Transverse colon (tissue), 4 donors: ENCODE measurements around the gene GRM6. TPM values are rescaled to one million over a fixed set of nuclear protein-coding genes. Genes with fewer than 3 reads are reported as not detected.

Source experiments
- DNase-seq: peaks from one replicate; pipeline ENCODE4 v3.0.0-alpha.2; 2019
- H3K27ac ChIP-seq, 4 donors: fragments of 200-600 bp; sonication (generic); 2 replicates each; pipeline ENCODE4 v1.5.1; 2016 to 2018; ENCODE audit warnings: inconsistent platforms in 4 of 4
- H3K27me3 ChIP-seq: fragments of 200-600 bp; sonication (generic); 2 replicates; pipeline ENCODE4 v1.5.1; 2017; ENCODE audit warnings: inconsistent platforms
- H3K36me3 ChIP-seq, 4 donors: fragments of 200-600 bp; sonication (generic); 2 replicates each; pipeline ENCODE4 v1.5.1; 2017 to 2019; ENCODE audit warnings: inconsistent platforms in 4 of 4
- H3K4me1 ChIP-seq, 4 donors: fragments of 200-600 bp; sonication (generic); 2 replicates each; pipeline ENCODE4 v1.5.1; 2017 to 2020; ENCODE audit warnings: inconsistent platforms in 4 of 4
- H3K4me3 ChIP-seq, 4 donors: fragments of 200-600 bp; sonication (generic); 1 replicate in 1 of 4; 2 replicates in 3 of 4; pipeline versions ENCODE4 v1.5.1 to v1.6.1; 2017 to 2019; ENCODE audit warnings: inconsistent platforms in 4 of 4
- H3K9me3 ChIP-seq, 2 donors: fragments of 200-600 bp; sonication (generic); 2 replicates each; pipeline ENCODE4 v1.5.1; 2017 to 2019; ENCODE audit warnings: inconsistent platforms in 2 of 2
- CTCF ChIP-seq, 5 experiments: fragments of 200-600 bp in 3 of 5; fragments of 450-650 bp in 2 of 5; sonication (generic) in 3 of 5; IDR thresholded peaks; 1 replicate in 2 of 5; 2 replicates in 3 of 5; pipeline ENCODE4 v1.5.1; 2016 to 2017; ENCODE audit warnings: antibody characterized with exemption in 5 of 5, inconsistent platforms in 3 of 5, mild to moderate bottlenecking in 2 of 5, moderate library complexity in 1 of 5
- EP300 ChIP-seq: sonication (generic); formaldehyde crosslinking; IDR thresholded peaks from one replicate; pipeline ENCODE4 v1.6.1; 2017; ENCODE audit warnings: antibody characterized with exemption, low read depth
- POLR2A ChIP-seq: fragments of 450-650 bp; IDR thresholded peaks from one replicate; pipeline ENCODE4 v1.6.1; 2016; ENCODE audit warnings: antibody characterized with exemption, mild to moderate bottlenecking, moderate library complexity
- POLR2AphosphoS5 ChIP-seq, 3 donors: sonication (generic); formaldehyde crosslinking; IDR thresholded peaks; one replicate each; pipeline ENCODE4 v1.6.1; 2016; ENCODE audit warnings: antibody characterized with exemption in 3 of 3
- WGBS, 2 donors: methylation state at CpG; one replicate each; pipeline ENCODE4 v1.1.5; 2018; ENCODE audit warnings: low coverage in 1 of 2; 5-methylcytosine and 5-hydroxymethylcytosine counted together
- in situ Hi-C, 4 donors: fragments of 200-750 bp; cut with MboI; loops; one replicate each; pipeline versions ENCODE4 v1.15.0 to v1.15.1; 2017; ENCODE audit warnings: low sequenced_read_pairs in 3 of 4, low pct_ligation_motif_present in 1 of 4, low pct_unique_long_range_greater_than_20kb in 1 of 4
- intact Hi-C: fragments of 100-400 bp; cut with DNase I; formaldehyde crosslinking; loops from one replicate; pipeline ENCODE4 v1.15.1; 2023; ENCODE audit warnings: low total_unique reads
- total RNA-seq, 4 donors: library from RNA; depleted of rRNA; stranded (reverse); fragments of >200 nt; gene quantifications; one replicate each; pipeline ENCODE4 v1.1.0, GENCODE V29; 2016

Gene GRM6
- total RNA-seq, 4 donors from 2014 or later, result not detected

GRCh38 chr5:178982941-178983340 is 12.2 kb downstream of the GRM6 start:
- TF ChIP-seq CTCF (IDR thresholded peaks at IDR 0.05) (no peak), POLR2A (no peak), EP300 (no peak), POLR2AphosphoS5 (IDR thresholded peaks at IDR 0.05) (no peak)
- in situ Hi-C loops, result no loop called here
- H3K4me1 ChIP-seq, result no peaks in the 10 kb centered on the region
- H3K36me3 ChIP-seq, result no peaks in the 10 kb centered on the region
- H3K9me3 ChIP-seq, result peaks cover 33 to 77% of the 10 kb centered on the region in 2 donors
- no peaks in the 10 kb centered on the region for H3K27me3 ChIP-seq
- H3K4me3 ChIP-seq, result no peak overlapping the region
- no peak for DNase-seq
- 92 to 100% methylated on average over 1 to 17 of the region's 17 CpGs for WGBS, 2 donors
- no peak overlapping the region for H3K27ac ChIP-seq
- intact Hi-C loops, result no loop called here

GRCh38 chr5:178981381-178981780 is 13.7 kb downstream of the GRM6 start:
- Histone ChIP-seq H3K9me3 (peaks cover 42 to 82% of the 10 kb centered on the region in 2 donors), H3K36me3 (no peaks in the 10 kb centered on the region), H3K4me3 (no peak overlapping the region), H3K27me3 (no peaks in the 10 kb centered on the region), H3K4me1 (no peaks in the 10 kb centered on the region), H3K27ac (no peak overlapping the region)
- in situ Hi-C loops, result no loop called here
- no peak for DNase-seq
- WGBS, 2 donors, result 89% methylated on average over 15 of the region's 15 CpGs; no CpG with 5 or more reads in 1 of the 2 donors
- intact Hi-C loops, result no loop called here
- TF ChIP-seq CTCF (IDR thresholded peaks at IDR 0.05) (no peak), EP300 (no peak), POLR2A (no peak), POLR2AphosphoS5 (IDR thresholded peaks at IDR 0.05) (no peak)

GRCh38 chr5:178965465-178966055 is 29.6 kb downstream of the GRM6 start:
- H3K36me3 ChIP-seq, result peaks cover 0 to 37% (median 11%) of the 10 kb centered on the region in 4 donors

GRCh38 chr5:178941361-178941760 is 53.8 kb downstream of the GRM6 start:
- peak overlapping the region; percentile 38 to 62 (median 56) for H3K4me3 ChIP-seq
- WGBS, 2 donors, result 40% methylated on average over 21 of the region's 23 CpGs; no CpG with 5 or more reads in 1 of the 2 donors
- H3K9me3 ChIP-seq, result peaks cover 26 to 39% of the 10 kb centered on the region in 2 donors
- intact Hi-C loops (no loop called here), in situ Hi-C loops (no loop called here)
- H3K27ac ChIP-seq, result peak overlapping the region; percentile 71 to 82 (median 76)
- no peak for DNase-seq
- H3K4me1 ChIP-seq, result peaks cover 0 to 4% (median 1%) of the 10 kb centered on the region in 4 donors
- H3K36me3 ChIP-seq, result no peaks in the 10 kb centered on the region
- no peaks in the 10 kb centered on the region for H3K27me3 ChIP-seq
- TF ChIP-seq POLR2AphosphoS5 (IDR thresholded peaks at IDR 0.05) (no peak), POLR2A (no peak), CTCF (IDR thresholded peaks at IDR 0.05) (no peak), EP300 (no peak)

More at GRCh38 chr5:178965465-178966055, 29.6 kb downstream of the GRM6 start:
- TF ChIP-seq EP300, result no peak
- no peak for TF ChIP-seq POLR2A
- TF ChIP-seq POLR2AphosphoS5 (IDR thresholded peaks at IDR 0.05), result no peak
- no peak for TF ChIP-seq CTCF (IDR thresholded peaks at IDR 0.05)
- Histone ChIP-seq H3K9me3 (peaks cover 70 to 97% of the 10 kb centered on the region in 2 donors), H3K4me1 (no peaks in the 10 kb centered on the region), H3K27ac (no peak overlapping the region), H3K4me3 (no peak overlapping the region), H3K27me3 (no peaks in the 10 kb centered on the region)
- 92 to 94% methylated on average over 5 of the region's 5 CpGs for WGBS, 2 donors
- intact Hi-C loops (no loop called here), in situ Hi-C loops (no loop called here)
- no peak for DNase-seq
